HepG2 (cell line): ENCODE results near the gene EIF3A. TPM values are rescaled to one million over a fixed set of nuclear protein-coding genes. Genes with fewer than 3 reads are reported as not detected.
A peak's percentile ranks its signal among the peaks of the same experiment; 100 is the strongest.

Source experiments
- ARNTL ChIP-seq: sonication (generic); formaldehyde crosslinking; IDR thresholded peaks from 2 replicates; pipeline ENCODE4 v1.4.0; 2020; ENCODE audit warnings: mild to moderate bottlenecking, missing genetic modification reagents
- ATM ChIP-seq: fragments of 450-650 bp; IDR thresholded peaks from 2 replicates; pipeline ENCODE4 v1.7.1; 2017; ENCODE audit warnings: mild to moderate bottlenecking, borderline replicate concordance
- ELF3 ChIP-seq: IDR thresholded peaks from 2 replicates; pipeline ENCODE4 v1.6.1; 2016; ENCODE audit warnings: missing genetic modification reagents, missing compliant biosample characterization
- FOXK1 ChIP-seq: sonication (generic); formaldehyde crosslinking; IDR thresholded peaks from 2 replicates; pipeline ENCODE4 v1.4.0; 2020; ENCODE audit warnings: low read depth, missing genetic modification reagents, borderline replicate concordance
- HNRNPLL ChIP-seq: fragments of 200-400 bp; formaldehyde crosslinking; IDR thresholded peaks from 2 replicates; pipeline ENCODE4 v1.6.1; 2017; ENCODE audit warnings: mild to moderate bottlenecking, low read depth, low read length; ENCODE audit not compliant: poor library complexity, severe bottlenecking
- KAT8 ChIP-seq: IDR thresholded peaks from 2 replicates; pipeline ENCODE4 v1.6.1; 2016; ENCODE audit warnings: missing genetic modification reagents, missing compliant biosample characterization
- KLF12 ChIP-seq: sonication (generic); formaldehyde crosslinking; IDR thresholded peaks from 2 replicates; pipeline ENCODE4 v1.4.0; 2020; ENCODE audit warnings: missing genetic modification reagents, borderline replicate concordance
- NPAS2 ChIP-seq: sonication (generic); formaldehyde crosslinking; IDR thresholded peaks from 2 replicates; pipeline ENCODE4 v1.8.0; 2022; ENCODE audit warnings: mild to moderate bottlenecking, missing genetic modification reagents, borderline replicate concordance
- NR3C1 ChIP-seq: sonication (generic); formaldehyde crosslinking; IDR thresholded peaks from 2 replicates; pipeline ENCODE4 v1.4.0; 2020; ENCODE audit warnings: missing genetic modification reagents
- ZC3H4 ChIP-seq: sonication (generic); formaldehyde crosslinking; IDR thresholded peaks from 2 replicates; pipeline ENCODE4 v1.4.0; 2020; ENCODE audit warnings: missing genetic modification reagents, borderline replicate concordance
- ZMYM4 ChIP-seq: sonication (generic); formaldehyde crosslinking; IDR thresholded peaks from 2 replicates; pipeline ENCODE4 v1.8.1; 2023; ENCODE audit warnings: mild to moderate bottlenecking, missing genetic modification reagents
- ZNF615 ChIP-seq: sonication (generic); formaldehyde crosslinking; IDR thresholded peaks from 2 replicates; pipeline ENCODE4 v1.5.0; 2020; ENCODE audit warnings: mild to moderate bottlenecking, missing genetic modification reagents, borderline replicate concordance
- ZNF816 ChIP-seq: sonication (generic); formaldehyde crosslinking; IDR thresholded peaks from 2 replicates; pipeline ENCODE4 v1.8.0; 2022; ENCODE audit warnings: missing genetic modification reagents, mild to moderate bottlenecking, borderline replicate concordance
- polyA plus RNA-seq, 8 experiments: library from polyadenylated mRNA; depleted of rRNA in 3 of 8; stranded (reverse) in 7 of 8; unstranded in 1 of 8; fragments of >200 nt; fragmentation: Illumina TruSeq in 4 of 8; extraction: Trizol in 4 of 8; gene quantifications; 2 replicates each; pipeline versions ENCODE4 v1.2.1 to v1.2.3, GENCODE V29; 2011 to 2016; ENCODE audit warnings: low read depth in 4 of 8, missing spikeins in 1 of 8, mixed read lengths in 1 of 8; ENCODE audit not compliant: insufficient read depth in 1 of 8
- total RNA-seq, 5 experiments: library from RNA; depleted of rRNA; stranded (reverse); fragments of >200 nt; fragmentation: Illumina TruSeq; extraction: Trizol; gene quantifications; 2 replicates each; pipeline ENCODE4 v1.2.3, GENCODE V29; 2016; ENCODE audit warnings: low read depth in 1 of 5
- TF ChIP-seq, protein P1 (sequence below): sonication (generic); formaldehyde crosslinking; IDR thresholded peaks from 2 replicates; pipeline ENCODE4 v1.5.0; 2020; ENCODE audit warnings: mild to moderate bottlenecking, missing genetic modification reagents
- TF ChIP-seq, protein P2 (sequence below): sonication (generic); formaldehyde crosslinking; IDR thresholded peaks from 2 replicates; pipeline ENCODE4 v1.8.0; 2023; ENCODE audit warnings: mild to moderate bottlenecking, missing genetic modification reagents
- TF ChIP-seq, protein P3 (sequence below): sonication (generic); formaldehyde crosslinking; conservative IDR thresholded peaks from 2 replicates; pipeline ENCODE4 v1.4.0; 2020; ENCODE audit warnings: missing genetic modification reagents
- TF ChIP-seq, protein P4 (sequence below): sonication (generic); formaldehyde crosslinking; IDR thresholded peaks from 2 replicates; pipeline ENCODE4 v1.4.0; 2020; ENCODE audit warnings: mild to moderate bottlenecking, missing genetic modification reagents, borderline replicate concordance
- TF ChIP-seq, protein P5 (sequence below): sonication (generic); formaldehyde crosslinking; IDR thresholded peaks from 2 replicates; pipeline ENCODE4 v1.4.0; 2020; ENCODE audit warnings: mild to moderate bottlenecking, missing genetic modification reagents
- TF ChIP-seq, protein P6 (sequence below): sonication (generic); formaldehyde crosslinking; IDR thresholded peaks from 2 replicates; pipeline ENCODE4 v1.8.0; 2022; ENCODE audit warnings: missing genetic modification reagents, mild to moderate bottlenecking, inconsistent platforms, borderline replicate concordance
- TF ChIP-seq, protein P7 (sequence below): sonication (generic); formaldehyde crosslinking; IDR thresholded peaks from 2 replicates; pipeline ENCODE4 v1.9.0; 2021; ENCODE audit warnings: missing genetic modification reagents, borderline replicate concordance

Gene EIF3A
- total and polyA plus RNA-seq, 2 of the 13 experiments (the other 11 are each of a cell fraction or from before 2014, with no cell fraction given), result 25.6 to 117 TPM

DNA sequence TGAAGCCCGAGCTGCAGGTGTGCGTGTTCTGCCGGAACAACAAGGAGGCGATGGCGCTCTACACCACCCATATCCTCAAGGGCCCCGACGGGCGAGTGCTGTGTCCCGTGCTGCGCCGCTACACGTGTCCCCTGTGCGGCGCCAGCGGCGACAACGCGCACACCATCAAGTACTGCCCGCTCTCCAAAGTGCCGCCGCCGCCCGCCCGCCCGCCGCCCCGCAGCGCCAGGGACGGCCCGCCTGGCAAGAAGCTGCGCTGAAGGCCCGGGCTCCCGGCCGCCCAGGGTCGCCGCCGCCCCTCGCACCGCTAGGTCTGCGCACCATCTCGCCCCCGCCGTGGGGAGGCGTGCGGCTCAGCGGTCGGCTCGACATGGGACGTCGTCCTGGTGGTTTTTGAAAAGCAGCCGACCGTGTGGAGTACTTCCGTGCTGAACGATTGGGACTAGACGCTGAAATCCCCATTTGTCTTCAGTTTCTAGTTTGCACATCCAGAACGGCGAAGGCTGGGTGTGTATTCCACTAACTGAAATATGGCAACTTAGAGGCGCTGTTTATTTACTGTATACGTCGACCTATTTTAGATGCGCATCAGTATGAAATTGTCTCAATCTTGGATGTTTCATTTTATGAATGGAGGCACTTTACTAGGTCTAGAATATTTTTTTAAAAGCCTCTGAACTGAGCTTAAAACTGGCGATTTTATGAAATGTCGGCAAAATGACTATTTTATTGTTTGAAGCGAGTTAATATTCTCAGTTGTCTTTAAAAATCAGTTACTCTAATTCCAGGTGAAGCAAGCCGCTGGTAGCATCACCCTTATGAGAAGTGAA is 50.0 kb downstream of the EIF3A start (continued):
- TF ChIP-seq, protein P1, sequence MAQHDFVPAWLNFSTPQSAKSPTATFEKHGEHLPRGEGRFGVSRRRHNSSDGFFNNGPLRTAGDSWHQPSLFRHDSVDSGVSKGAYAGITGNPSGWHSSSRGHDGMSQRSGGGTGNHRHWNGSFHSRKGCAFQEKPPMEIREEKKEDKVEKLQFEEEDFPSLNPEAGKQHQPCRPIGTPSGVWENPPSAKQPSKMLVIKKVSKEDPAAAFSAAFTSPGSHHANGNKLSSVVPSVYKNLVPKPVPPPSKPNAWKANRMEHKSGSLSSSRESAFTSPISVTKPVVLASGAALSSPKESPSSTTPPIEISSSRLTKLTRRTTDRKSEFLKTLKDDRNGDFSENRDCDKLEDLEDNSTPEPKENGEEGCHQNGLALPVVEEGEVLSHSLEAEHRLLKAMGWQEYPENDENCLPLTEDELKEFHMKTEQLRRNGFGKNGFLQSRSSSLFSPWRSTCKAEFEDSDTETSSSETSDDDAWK, result no peak
- TF ChIP-seq ZMYM4 (CRISPR knock-in tag) (no peak), NR3C1 (CRISPR knock-in tag) (no peak), NPAS2 (CRISPR knock-in tag) (no peak), ZNF615 (no peak), ELF3 (no peak; the same call in 1 of the 2 replicates), HNRNPLL (no peak), ARNTL (CRISPR knock-in tag) (no peak), ZNF816 (no peak), FOXK1 (CRISPR knock-in tag) (no peak), ZC3H4 (no peak), KLF12 (CRISPR knock-in tag) (no peak), ATM (no peak), KAT8 (CRISPR knock-in tag) (no peak)
- TF ChIP-seq, protein P2, sequence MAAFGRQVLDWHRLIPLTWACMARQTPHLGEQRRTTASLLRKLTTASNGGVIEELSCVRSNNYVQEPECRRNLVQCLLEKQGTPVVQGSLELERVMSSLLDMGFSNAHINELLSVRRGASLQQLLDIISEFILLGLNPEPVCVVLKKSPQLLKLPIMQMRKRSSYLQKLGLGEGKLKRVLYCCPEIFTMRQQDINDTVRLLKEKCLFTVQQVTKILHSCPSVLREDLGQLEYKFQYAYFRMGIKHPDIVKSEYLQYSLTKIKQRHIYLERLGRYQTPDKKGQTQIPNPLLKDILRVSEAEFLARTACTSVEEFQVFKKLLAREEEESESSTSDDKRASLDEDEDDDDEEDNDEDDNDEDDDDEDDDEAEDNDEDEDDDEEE, result peak; percentile 51; the same call in 1 of the 2 replicates
- TF ChIP-seq, protein P3, sequence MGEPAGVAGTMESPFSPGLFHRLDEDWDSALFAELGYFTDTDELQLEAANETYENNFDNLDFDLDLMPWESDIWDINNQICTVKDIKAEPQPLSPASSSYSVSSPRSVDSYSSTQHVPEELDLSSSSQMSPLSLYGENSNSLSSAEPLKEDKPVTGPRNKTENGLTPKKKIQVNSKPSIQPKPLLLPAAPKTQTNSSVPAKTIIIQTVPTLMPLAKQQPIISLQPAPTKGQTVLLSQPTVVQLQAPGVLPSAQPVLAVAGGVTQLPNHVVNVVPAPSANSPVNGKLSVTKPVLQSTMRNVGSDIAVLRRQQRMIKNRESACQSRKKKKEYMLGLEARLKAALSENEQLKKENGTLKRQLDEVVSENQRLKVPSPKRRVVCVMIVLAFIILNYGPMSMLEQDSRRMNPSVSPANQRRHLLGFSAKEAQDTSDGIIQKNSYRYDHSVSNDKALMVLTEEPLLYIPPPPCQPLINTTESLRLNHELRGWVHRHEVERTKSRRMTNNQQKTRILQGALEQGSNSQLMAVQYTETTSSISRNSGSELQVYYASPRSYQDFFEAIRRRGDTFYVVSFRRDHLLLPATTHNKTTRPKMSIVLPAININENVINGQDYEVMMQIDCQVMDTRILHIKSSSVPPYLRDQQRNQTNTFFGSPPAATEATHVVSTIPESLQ, result no peak
- TF ChIP-seq, protein P4, sequence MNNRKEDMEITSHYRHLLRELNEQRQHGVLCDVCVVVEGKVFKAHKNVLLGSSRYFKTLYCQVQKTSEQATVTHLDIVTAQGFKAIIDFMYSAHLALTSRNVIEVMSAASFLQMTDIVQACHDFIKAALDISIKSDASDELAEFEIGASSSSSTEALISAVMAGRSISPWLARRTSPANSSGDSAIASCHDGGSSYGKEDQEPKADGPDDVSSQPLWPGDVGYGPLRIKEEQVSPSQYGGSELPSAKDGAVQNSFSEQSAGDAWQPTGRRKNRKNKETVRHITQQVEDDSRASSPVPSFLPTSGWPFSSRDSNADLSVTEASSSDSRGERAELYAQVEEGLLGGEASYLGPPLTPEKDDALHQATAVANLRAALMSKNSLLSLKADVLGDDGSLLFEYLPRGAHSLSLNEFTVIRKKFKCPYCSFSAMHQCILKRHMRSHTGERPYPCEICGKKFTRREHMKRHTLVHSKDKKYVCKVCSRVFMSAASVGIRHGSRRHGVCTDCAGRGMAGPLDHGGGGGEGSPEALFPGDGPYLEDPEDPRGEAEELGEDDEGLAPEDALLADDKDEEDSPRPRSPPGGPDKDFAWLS (CRISPR knock-in tag), result no peak
- TF ChIP-seq, protein P5, sequence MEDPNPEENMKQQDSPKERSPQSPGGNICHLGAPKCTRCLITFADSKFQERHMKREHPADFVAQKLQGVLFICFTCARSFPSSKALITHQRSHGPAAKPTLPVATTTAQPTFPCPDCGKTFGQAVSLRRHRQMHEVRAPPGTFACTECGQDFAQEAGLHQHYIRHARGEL (CRISPR knock-in tag), result no peak
- TF ChIP-seq, protein P6, sequence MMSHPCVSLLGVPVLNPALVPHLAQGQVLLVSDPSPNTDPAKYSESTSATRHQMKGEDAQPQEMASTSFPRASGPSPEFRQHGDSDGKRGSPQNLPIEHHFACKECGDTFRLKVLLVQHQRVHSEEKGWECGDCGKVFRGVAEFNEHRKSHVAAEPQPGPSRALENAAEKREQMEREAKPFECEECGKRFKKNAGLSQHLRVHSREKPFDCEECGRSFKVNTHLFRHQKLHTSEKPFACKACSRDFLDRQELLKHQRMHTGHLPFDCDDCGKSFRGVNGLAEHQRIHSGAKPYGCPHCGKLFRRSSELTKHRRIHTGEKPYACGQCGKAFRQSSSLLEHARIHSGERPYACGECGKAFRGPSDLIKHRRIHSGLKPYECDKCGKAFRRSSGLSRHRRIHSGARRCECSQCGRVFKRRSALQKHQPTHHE (CRISPR knock-in tag), result no peak
- TF ChIP-seq, protein P7, sequence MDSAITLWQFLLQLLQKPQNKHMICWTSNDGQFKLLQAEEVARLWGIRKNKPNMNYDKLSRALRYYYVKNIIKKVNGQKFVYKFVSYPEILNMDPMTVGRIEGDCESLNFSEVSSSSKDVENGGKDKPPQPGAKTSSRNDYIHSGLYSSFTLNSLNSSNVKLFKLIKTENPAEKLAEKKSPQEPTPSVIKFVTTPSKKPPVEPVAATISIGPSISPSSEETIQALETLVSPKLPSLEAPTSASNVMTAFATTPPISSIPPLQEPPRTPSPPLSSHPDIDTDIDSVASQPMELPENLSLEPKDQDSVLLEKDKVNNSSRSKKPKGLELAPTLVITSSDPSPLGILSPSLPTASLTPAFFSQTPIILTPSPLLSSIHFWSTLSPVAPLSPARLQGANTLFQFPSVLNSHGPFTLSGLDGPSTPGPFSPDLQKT (CRISPR knock-in tag), result no peak
